Esophagus mucosa (tissue), 1 donor: Measurements from ENCODE around the gene PCBP2. TPM values are rescaled to one million over a fixed set of nuclear protein-coding genes. Genes with fewer than 3 reads are reported as not detected.

ENCODE experiments used
- ATAC-seq: fragments of 200-7000 bp; cut with Tn5 transposase; one replicate; pipeline ENCODE4 v1.9.1; 2020
- total RNA-seq: library from RNA; stranded (reverse); gene quantifications from one replicate; pipeline ENCODE4 v1.2.4, GENCODE V29; 2023
- donor health status: DM: yes; HTN: yes; CAD: no.

PCBP2 gene
- total RNA-seq, 1 donor from 2014 or later = 493 TPM

GRCh38 chr12:53510181-53510812, 58.4 kb downstream of the PCBP2 start:
- ATAC-seq = no peak

GRCh38 chr12:53513712-53514410, 62.0 kb downstream of the PCBP2 start:
- ATAC-seq = no peak

GRCh38 chr12:53514628-53515290, 62.9 kb downstream of the PCBP2 start:
- peak; percentile 21 for ATAC-seq

GRCh38 chr12:53515291-53515680, 63.4 kb downstream of the PCBP2 start:
- no peak for ATAC-seq

GRCh38 chr12:53516758-53517455, 65.0 kb downstream of the PCBP2 start:
- no peak for ATAC-seq

GRCh38 chr12:53518381-53518780, 66.5 kb downstream of the PCBP2 start:
- ATAC-seq = no peak

GRCh38 chr12:53523131-53523530, 71.2 kb downstream of the PCBP2 start:
- no peak for ATAC-seq

GRCh38 chr12:53524476-53524875, 72.6 kb downstream of the PCBP2 start:
- no peak for ATAC-seq

GRCh38 chr12:53530061-53530460, 78.2 kb downstream of the PCBP2 start:
- no peak for ATAC-seq

Other genes starting within 250 kb of the PCBP2 start
- gene ITGB7, start 244.9 kb upstream of the PCBP2 start, total RNA-seq = 7.0 TPM
- gene RARG, start 219.9 kb upstream of the PCBP2 start, total RNA-seq = 168 TPM
- 33.8 TPM for gene ESPL1, start 183.8 kb upstream of the PCBP2 start, total RNA-seq
- gene PFDN5, start 156.6 kb upstream of the PCBP2 start, total RNA-seq = 306 TPM
- 30.2 TPM for gene MYG1, start 152.4 kb upstream of the PCBP2 start, total RNA-seq
- 28.5 TPM for gene AAAS, start 130.5 kb upstream of the PCBP2 start, total RNA-seq
- gene SP7, start 115.7 kb upstream of the PCBP2 start, total RNA-seq = not detected
- 71.0 TPM for gene SP1, start 71.9 kb upstream of the PCBP2 start, total RNA-seq
- gene AMHR2, start 28.2 kb upstream of the PCBP2 start, total RNA-seq = not detected
- 92.0 TPM for gene PRR13, start 10.4 kb upstream of the PCBP2 start, total RNA-seq
- gene MAP3K12, start 47.4 kb downstream of the PCBP2 start, total RNA-seq = 2.0 TPM
- gene TARBP2, start 49.2 kb downstream of the PCBP2 start, total RNA-seq = 19.3 TPM
- not detected for gene NPFF, start 55.4 kb downstream of the PCBP2 start, total RNA-seq
- 29.7 TPM for gene ATF7, start 174.3 kb downstream of the PCBP2 start, total RNA-seq
- gene ATP5MC2, start 224.0 kb downstream of the PCBP2 start, total RNA-seq = 246 TPM